ENCODE results near the gene BAHD1.

Gene BAHD1

DNA sequence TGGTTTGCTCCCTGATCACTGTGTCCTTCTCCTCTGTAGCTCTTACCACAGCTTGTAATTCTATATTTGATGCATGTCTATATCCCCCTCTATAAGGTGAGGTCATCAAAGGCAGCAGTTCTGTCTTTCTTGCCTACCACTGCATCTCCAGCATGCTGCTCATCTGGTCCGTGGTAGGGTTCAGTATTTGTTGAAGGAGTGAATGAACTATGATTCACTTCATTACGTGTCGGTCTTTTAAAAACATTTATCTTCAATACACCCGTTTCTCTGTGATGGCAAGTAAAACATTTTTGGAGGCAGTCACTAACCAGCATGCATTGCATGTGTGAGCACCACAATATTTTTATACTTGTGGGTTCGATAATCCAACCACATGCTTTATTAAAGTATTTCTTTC lies 57.7 kb downstream of the BAHD1 start:
- no peaks in the 10 kb centered on the region for H3K36me3 Mint-ChIP-seq (ENCODE audit: low read depth)
- peaks cover 33% of the 10 kb centered on the region for H3K27me3 Mint-ChIP-seq (ENCODE audit: low read depth, poor library complexity)
- no peaks in the 10 kb centered on the region for H3K9me3 Mint-ChIP-seq
- H3K27ac Mint-ChIP-seq, result no peak overlapping the region
- H3K4me1 Mint-ChIP-seq, result peaks cover 4% of the 10 kb centered on the region
- TF ChIP-seq, protein P1, sequence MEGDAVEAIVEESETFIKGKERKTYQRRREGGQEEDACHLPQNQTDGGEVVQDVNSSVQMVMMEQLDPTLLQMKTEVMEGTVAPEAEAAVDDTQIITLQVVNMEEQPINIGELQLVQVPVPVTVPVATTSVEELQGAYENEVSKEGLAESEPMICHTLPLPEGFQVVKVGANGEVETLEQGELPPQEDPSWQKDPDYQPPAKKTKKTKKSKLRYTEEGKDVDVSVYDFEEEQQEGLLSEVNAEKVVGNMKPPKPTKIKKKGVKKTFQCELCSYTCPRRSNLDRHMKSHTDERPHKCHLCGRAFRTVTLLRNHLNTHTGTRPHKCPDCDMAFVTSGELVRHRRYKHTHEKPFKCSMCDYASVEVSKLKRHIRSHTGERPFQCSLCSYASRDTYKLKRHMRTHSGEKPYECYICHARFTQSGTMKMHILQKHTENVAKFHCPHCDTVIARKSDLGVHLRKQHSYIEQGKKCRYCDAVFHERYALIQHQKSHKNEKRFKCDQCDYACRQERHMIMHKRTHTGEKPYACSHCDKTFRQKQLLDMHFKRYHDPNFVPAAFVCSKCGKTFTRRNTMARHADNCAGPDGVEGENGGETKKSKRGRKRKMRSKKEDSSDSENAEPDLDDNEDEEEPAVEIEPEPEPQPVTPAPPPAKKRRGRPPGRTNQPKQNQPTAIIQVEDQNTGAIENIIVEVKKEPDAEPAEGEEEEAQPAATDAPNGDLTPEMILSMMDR (IDR thresholded peaks at IDR 0.05), result no peak
- no peak for DNase-seq
- no peak overlapping the region for H3K4me3 Mint-ChIP-seq

DNA sequence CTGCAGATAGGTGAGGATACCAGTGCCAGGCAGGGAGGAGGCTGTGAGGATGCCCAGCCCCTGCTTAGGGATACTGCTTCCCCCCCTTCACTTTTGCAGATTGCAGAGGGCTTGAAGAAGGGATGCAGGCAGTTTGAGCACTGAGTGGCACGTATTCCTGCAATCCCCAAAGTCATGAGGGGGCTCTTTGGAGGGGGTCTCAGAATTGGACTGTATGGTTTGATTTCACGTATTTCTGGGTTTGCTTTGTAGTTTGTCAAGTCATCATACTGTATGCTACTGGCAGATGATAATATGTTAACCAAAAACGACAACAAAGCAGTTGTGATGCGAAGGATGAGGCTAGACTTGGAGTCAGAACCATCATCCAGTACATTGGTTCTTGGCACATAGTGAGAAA lies 58.1 kb downstream of the BAHD1 start:
- Mint-ChIP-seq H3K9me3 (no peaks in the 10 kb centered on the region), H3K4me3 (no peak overlapping the region), H3K4me1 (peaks cover 4% of the 10 kb centered on the region), H3K27ac (no peak overlapping the region), H3K36me3 (ENCODE audit: low read depth) (no peaks in the 10 kb centered on the region), H3K27me3 (ENCODE audit: low read depth, poor library complexity) (peaks cover 34% of the 10 kb centered on the region)
- DNase-seq, result no peak
- TF ChIP-seq, protein P1 (IDR thresholded peaks at IDR 0.05), result no peak

DNA sequence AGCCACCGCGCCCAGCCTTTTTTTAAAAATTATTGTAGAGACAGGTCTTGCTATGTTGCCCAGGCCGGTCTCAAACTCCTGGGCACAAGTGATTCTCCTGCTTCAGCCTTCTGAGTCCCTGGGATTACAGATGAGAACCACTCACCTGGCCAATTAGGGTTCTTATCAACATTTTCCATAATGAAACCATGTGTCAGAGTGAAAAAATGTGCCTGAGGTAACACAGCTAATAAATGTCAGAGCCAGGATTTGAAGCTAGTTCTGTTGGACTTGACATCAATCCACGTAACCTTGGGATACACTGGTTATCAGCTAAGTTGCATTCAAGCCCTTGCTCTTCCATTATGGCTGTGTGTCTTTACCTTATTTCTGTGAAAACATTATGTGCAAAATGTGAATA lies 59.2 kb downstream of the BAHD1 start:
- Mint-ChIP-seq H3K9me3 (no peaks in the 10 kb centered on the region), H3K36me3 (ENCODE audit: low read depth) (no peaks in the 10 kb centered on the region), H3K27ac (no peak overlapping the region), H3K4me1 (peaks cover 4% of the 10 kb centered on the region), H3K4me3 (no peak overlapping the region), H3K27me3 (ENCODE audit: low read depth, poor library complexity) (peaks cover 38% of the 10 kb centered on the region)
- no peak for DNase-seq
- TF ChIP-seq, protein P1 (IDR thresholded peaks at IDR 0.05), result no peak

DNA sequence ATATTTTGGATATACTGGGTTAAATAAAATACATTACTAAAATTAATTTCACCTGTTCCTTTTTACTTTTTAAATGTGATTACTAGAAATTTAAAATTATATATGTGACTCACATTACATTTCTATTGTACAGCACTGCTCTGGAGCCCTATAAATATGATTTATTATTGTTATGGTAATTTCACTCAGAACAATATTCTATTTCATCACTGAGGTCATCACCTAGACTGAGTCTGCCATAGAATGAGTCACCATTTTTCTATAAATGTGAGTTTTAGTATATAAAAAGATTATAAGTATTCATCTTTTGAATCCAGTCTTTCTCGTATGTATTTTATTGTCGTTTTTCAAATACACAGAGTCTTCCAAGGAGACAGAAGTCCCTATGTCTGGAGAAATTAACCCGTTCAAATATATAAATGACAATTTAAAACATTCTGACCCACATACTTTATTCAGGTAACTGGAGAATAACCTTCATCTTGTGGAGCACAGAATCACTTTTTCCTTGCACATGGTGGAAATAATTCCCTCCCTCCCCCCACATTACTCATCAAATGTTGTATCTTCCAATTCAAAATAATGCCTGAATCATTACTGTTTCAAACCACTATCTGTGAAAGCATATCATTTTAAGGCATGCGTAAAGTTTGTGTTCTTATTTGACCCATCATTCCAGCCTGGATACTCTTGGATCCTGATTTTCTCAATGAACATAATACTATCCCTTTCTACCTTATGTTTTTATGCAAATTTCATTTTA lies 60.0 kb downstream of the BAHD1 start:
- peaks cover 4% of the 10 kb centered on the region for H3K4me1 Mint-ChIP-seq
- DNase-seq, result no peak
- TF ChIP-seq, protein P1 (IDR thresholded peaks at IDR 0.05), result no peak
- no peak overlapping the region for H3K4me3 Mint-ChIP-seq
- no peak overlapping the region for H3K27ac Mint-ChIP-seq
- no peaks in the 10 kb centered on the region for H3K9me3 Mint-ChIP-seq
- no peaks in the 10 kb centered on the region for H3K36me3 Mint-ChIP-seq (ENCODE audit: low read depth)
- H3K27me3 Mint-ChIP-seq (ENCODE audit: low read depth, poor library complexity), result peaks cover 39% of the 10 kb centered on the region

DNA sequence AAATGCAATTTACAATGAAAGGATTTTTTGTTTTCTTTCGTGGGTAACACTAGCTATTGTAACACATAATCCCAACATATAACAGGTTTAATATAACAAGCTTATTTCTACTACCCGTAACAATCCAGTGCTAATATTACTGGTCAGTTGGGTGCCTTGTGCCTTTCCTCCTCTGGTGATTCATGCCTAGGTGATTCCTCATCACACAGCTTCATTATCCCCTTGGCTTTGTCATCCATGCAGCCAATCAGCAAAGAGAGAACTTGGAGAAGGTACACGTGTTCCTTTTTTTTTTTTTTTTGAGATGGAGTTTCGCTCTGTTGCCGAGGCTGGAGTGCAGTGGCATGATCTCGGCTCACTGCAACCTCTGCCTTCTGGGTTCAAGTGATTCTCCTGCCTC lies 60.7 kb downstream of the BAHD1 start:
- TF ChIP-seq, protein P1 (IDR thresholded peaks at IDR 0.05), result no peak
- Mint-ChIP-seq H3K27me3 (ENCODE audit: low read depth, poor library complexity) (peaks cover 40% of the 10 kb centered on the region), H3K4me3 (no peak overlapping the region), H3K36me3 (ENCODE audit: low read depth) (no peaks in the 10 kb centered on the region), H3K4me1 (peaks cover 5% of the 10 kb centered on the region), H3K27ac (no peak overlapping the region), H3K9me3 (no peaks in the 10 kb centered on the region)
- DNase-seq, result no peak

DNA sequence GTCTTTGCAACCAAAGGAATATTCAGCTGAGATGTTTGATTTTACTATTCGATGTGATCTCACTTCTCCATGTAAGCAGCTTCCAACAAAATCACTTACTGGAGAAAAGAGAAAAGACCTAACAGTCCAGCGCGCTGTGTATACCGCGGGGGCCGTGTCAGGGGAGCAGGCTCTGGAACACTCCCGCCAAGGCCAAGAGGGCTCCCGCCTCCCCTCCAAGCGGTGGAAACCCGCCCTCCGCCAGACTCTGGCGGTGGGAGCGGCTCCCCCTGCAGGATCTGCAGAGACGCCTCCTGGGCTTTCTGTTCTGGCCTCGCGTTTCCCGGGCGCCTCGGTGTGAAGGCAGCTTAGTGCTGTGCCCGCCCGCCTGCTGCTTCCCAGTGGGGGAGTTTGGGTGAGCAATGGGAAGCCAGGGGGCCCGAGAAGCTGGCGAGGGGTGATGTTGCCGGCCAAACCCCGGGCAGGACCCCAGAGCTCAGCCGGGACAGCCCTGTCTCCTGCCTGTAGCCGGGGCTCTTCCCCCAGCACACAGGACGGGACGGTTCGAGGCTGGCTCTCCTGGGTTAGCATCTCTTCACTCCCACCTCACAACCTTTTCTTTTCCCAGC lies 66.3 kb downstream of the BAHD1 start:
- no peaks in the 10 kb centered on the region for H3K36me3 Mint-ChIP-seq (ENCODE audit: low read depth)
- H3K27ac Mint-ChIP-seq, result no peak overlapping the region
- H3K4me1 Mint-ChIP-seq, result peaks cover 18% of the 10 kb centered on the region
- H3K27me3 Mint-ChIP-seq (ENCODE audit: low read depth, poor library complexity), result peaks cover 81% of the 10 kb centered on the region
- DNase-seq, result peak; percentile 85
- H3K9me3 Mint-ChIP-seq, result no peaks in the 10 kb centered on the region
- TF ChIP-seq, protein P1 (IDR thresholded peaks at IDR 0.05), result peak; percentile 60
- H3K4me3 Mint-ChIP-seq, result peak overlapping the region; percentile 57
